Liver (tissue), 3 donors: ENCODE data around the gene SPECC1L.

Source experiments
- ATF3 ChIP-seq: IDR thresholded peaks from 2 replicates; pipeline ENCODE4 v1.6.1; 2016; ENCODE audit warnings: antibody characterized with exemption
- CTCF ChIP-seq: fragments of 150-350 bp; IDR thresholded peaks from 2 replicates; pipeline ENCODE4 v1.5.1; 2017; ENCODE audit warnings: improper control_type of control experiment, low read depth, low read length; ENCODE audit not compliant: missing input control
- EGR1 ChIP-seq, 2 donors: IDR thresholded peaks; 2 replicates each; pipeline ENCODE4 v1.6.1; 2016 to 2018; ENCODE audit warnings: antibody characterized with exemption in 2 of 2, low read depth in 2 of 2
- FOXA1 ChIP-seq: IDR thresholded peaks from 2 replicates; pipeline ENCODE4 v1.6.1; 2016; ENCODE audit warnings: antibody characterized with exemption
- GABPA ChIP-seq, 2 donors: IDR thresholded peaks in 1 of 2; conservative IDR thresholded peaks in 1 of 2; 2 replicates each; pipeline ENCODE4 v1.6.1; 2016; ENCODE audit warnings: antibody characterized with exemption in 2 of 2, mild to moderate bottlenecking in 1 of 2, moderate library complexity in 1 of 2
- HNF4A ChIP-seq, 2 donors: conservative IDR thresholded peaks; 2 replicates each; pipeline ENCODE4 v1.6.1; 2016; ENCODE audit warnings: antibody characterized with exemption in 2 of 2, mild to moderate bottlenecking in 2 of 2
- JUND ChIP-seq, 2 donors: IDR thresholded peaks; 2 replicates each; pipeline ENCODE4 v1.6.1; 2016; ENCODE audit warnings: antibody characterized with exemption in 2 of 2
- MAX ChIP-seq: IDR thresholded peaks from 2 replicates; pipeline ENCODE4 v1.6.1; 2016; ENCODE audit warnings: antibody characterized with exemption
- RAD21 ChIP-seq, 2 donors: IDR thresholded peaks; 2 replicates each; pipeline ENCODE4 v1.6.1; 2016; ENCODE audit warnings: antibody characterized with exemption in 2 of 2, mild to moderate bottlenecking in 2 of 2
- REST ChIP-seq: IDR thresholded peaks from 2 replicates; pipeline ENCODE4 v1.6.1; 2016; ENCODE audit warnings: antibody characterized with exemption, mild to moderate bottlenecking
- SP1 ChIP-seq: IDR thresholded peaks from 2 replicates; pipeline ENCODE4 v1.6.1; 2018; ENCODE audit warnings: antibody characterized with exemption, mild to moderate bottlenecking
- TAF1 ChIP-seq: conservative IDR thresholded peaks from 2 replicates; pipeline ENCODE4 v1.6.1; 2016; ENCODE audit warnings: antibody characterized with exemption, mild to moderate bottlenecking
- YY1 ChIP-seq: IDR thresholded peaks from 2 replicates; pipeline ENCODE4 v1.6.1; 2016; ENCODE audit warnings: antibody characterized with exemption, mild to moderate bottlenecking
- ZBTB33 ChIP-seq: IDR thresholded peaks from 2 replicates; pipeline ENCODE4 v1.6.1; 2016; ENCODE audit warnings: antibody characterized with exemption
- donor health status: healthy.
- donor health status: healthy.

- no peak for TF ChIP-seq GABPA (IDR thresholded peaks at IDR 0.05 in 1 of 2, conservative IDR thresholded peaks at IDR 0.05 in 1 of 2)
- no peak for TF ChIP-seq CTCF
- no peak for TF ChIP-seq JUND (IDR thresholded peaks at IDR 0.05)
- no peak for TF ChIP-seq HNF4A (conservative IDR thresholded peaks at IDR 0.05)
- no peak for TF ChIP-seq MAX
- no peak for TF ChIP-seq FOXA1
- TF ChIP-seq REST: no peak
- TF ChIP-seq RAD21 (IDR thresholded peaks at IDR 0.05): no peak
- TF ChIP-seq YY1: no peak
- no peak for TF ChIP-seq ATF3
- no peak for TF ChIP-seq EGR1 (IDR thresholded peaks at IDR 0.05; ENCODE audit: low read depth in 2 of 2)
- no peak for TF ChIP-seq TAF1
- no peak for TF ChIP-seq SP1
- TF ChIP-seq ZBTB33: no peak
Measured at GRCh38 chr22:24357547-24357946, 86.9 kb downstream of the SPECC1L start.
